Measurements from ENCODE around the gene TRIM54. TPM values are rescaled to one million over a fixed set of nuclear protein-coding genes. Genes with fewer than 3 reads are reported as not detected.

The TRIM54 gene
- total and polyA plus RNA-seq, 9 of the 15 experiments (the other 6 are each of a cell fraction or from before 2014, with no cell fraction given) = not detected

DNA sequence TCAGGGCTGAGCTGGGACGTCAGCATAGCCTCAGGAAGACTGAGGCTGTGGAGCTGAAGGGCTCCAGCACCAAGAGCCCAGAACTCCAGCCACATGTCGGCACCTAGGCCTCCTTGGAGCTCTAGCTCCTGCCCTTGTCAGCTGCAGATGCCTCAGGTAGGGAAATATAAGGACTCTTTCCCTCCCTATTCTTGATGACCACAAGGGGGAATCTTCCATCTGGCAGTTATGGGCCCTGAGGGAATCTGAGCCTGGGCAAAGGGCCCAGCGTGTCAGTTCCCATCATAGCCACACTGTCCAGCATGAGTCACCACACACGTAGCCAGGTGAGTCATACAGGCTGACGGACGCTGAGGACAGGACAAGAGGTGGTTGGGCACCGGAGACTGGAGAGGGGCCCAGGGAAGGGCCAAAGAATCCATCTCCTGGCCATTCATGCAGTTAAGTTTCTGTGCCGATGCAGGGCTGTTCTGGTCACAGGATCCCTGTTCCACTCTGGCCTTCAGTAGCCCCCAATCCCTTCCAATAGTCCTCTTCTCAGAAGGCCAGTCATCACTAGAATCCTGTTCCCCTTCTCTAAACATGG is 38.8 kb downstream of the TRIM54 start (continued):
- TF ChIP-seq, protein P1, sequence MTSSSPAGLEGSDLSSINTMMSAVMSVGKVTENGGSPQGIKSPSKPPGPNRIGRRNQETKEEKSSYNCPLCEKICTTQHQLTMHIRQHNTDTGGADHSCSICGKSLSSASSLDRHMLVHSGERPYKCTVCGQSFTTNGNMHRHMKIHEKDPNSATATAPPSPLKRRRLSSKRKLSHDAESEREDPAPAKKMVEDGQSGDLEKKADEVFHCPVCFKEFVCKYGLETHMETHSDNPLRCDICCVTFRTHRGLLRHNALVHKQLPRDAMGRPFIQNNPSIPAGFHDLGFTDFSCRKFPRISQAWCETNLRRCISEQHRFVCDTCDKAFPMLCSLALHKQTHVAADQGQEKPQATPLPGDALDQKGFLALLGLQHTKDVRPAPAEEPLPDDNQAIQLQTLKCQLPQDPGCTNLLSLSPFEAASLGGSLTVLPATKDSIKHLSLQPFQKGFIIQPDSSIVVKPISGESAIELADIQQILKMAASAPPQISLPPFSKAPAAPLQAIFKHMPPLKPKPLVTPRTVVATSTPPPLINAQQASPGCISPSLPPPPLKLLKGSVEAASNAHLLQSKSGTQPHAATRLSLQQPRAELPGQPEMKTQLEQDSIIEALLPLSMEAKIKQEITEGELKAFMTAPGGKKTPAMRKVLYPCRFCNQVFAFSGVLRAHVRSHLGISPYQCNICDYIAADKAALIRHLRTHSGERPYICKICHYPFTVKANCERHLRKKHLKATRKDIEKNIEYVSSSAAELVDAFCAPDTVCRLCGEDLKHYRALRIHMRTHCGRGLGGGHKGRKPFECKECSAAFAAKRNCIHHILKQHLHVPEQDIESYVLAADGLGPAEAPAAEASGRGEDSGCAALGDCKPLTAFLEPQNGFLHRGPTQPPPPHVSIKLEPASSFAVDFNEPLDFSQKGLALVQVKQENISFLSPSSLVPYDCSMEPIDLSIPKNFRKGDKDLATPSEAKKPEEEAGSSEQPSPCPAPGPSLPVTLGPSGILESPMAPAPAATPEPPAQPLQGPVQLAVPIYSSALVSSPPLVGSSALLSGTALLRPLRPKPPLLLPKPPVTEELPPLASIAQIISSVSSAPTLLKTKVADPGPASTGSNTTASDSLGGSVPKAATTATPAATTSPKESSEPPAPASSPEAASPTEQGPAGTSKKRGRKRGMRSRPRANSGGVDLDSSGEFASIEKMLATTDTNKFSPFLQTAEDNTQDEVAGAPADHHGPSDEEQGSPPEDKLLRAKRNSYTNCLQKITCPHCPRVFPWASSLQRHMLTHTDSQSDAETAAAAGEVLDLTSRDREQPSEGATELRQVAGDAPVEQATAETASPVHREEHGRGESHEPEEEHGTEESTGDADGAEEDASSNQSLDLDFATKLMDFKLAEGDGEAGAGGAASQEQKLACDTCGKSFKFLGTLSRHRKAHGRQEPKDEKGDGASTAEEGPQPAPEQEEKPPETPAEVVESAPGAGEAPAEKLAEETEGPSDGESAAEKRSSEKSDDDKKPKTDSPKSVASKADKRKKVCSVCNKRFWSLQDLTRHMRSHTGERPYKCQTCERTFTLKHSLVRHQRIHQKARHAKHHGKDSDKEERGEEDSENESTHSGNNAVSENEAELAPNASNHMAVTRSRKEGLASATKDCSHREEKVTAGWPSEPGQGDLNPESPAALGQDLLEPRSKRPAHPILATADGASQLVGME (CRISPR knock-in tag; IDR thresholded peaks at IDR 0.05) = no peak
- TF ChIP-seq BDP1 (IDR thresholded peaks at IDR 0.05; ENCODE audit: insufficient read depth, insufficient read length) (no peak), ZNF239 (CRISPR knock-in tag; IDR thresholded peaks at IDR 0.05) (no peak), SRSF1 (IDR thresholded peaks at IDR 0.05; ENCODE audit: low read depth, low read length) (no peak), PHTF2 (CRISPR knock-in tag; IDR thresholded peaks at IDR 0.05) (no peak), RBM34 (IDR thresholded peaks at IDR 0.05; ENCODE audit: borderline replicate concordance, insufficient read depth, low read length) (no peak), ZBTB7A (IDR thresholded peaks at IDR 0.05; ENCODE audit: borderline replicate concordance, control insufficient read depth, low read depth, low read length) (no peak), XRCC4 (IDR thresholded peaks at IDR 0.05; ENCODE audit: extremely low read depth, insufficient read depth, insufficient read length) (no peak), NUFIP1 (IDR thresholded peaks at IDR 0.05; ENCODE audit: partially characterized antibody) (no peak), CEBPG (CRISPR knock-in tag; IDR thresholded peaks at IDR 0.05) (no peak), CEBPG (tag; conservative IDR thresholded peaks at IDR 0.05 in 1 of 2, IDR thresholded peaks at IDR 0.05 in 1 of 2) (no peak), SPI1 (IDR thresholded peaks at IDR 0.05; ENCODE audit: borderline replicate concordance, low read depth, low read length) (0 out of 2 replicates have a peak, but pooled peaks have one; percentile 14), FOS (IDR thresholded peaks at IDR 0.05; ENCODE audit: extremely low read depth, insufficient read length) (peak; percentile 84), ZFX (CRISPR knock-in tag; IDR thresholded peaks at IDR 0.05) (peak; percentile 58), HMG20B (CRISPR knock-in tag; IDR thresholded peaks at IDR 0.05) (no peak), SMC3 (conservative IDR thresholded peaks at IDR 0.05; ENCODE audit: insufficient read depth, low read depth, low read length) (peak; percentile 42; the same call in 1 of the 2 replicates), NRF1 (conservative IDR thresholded peaks at IDR 0.05 in 1 of 2, IDR thresholded peaks at IDR 0.05 in 1 of 2) (peak; percentile 31 to 55; a peak in 3 of 4 replicates)
- TF ChIP-seq, protein P2, sequence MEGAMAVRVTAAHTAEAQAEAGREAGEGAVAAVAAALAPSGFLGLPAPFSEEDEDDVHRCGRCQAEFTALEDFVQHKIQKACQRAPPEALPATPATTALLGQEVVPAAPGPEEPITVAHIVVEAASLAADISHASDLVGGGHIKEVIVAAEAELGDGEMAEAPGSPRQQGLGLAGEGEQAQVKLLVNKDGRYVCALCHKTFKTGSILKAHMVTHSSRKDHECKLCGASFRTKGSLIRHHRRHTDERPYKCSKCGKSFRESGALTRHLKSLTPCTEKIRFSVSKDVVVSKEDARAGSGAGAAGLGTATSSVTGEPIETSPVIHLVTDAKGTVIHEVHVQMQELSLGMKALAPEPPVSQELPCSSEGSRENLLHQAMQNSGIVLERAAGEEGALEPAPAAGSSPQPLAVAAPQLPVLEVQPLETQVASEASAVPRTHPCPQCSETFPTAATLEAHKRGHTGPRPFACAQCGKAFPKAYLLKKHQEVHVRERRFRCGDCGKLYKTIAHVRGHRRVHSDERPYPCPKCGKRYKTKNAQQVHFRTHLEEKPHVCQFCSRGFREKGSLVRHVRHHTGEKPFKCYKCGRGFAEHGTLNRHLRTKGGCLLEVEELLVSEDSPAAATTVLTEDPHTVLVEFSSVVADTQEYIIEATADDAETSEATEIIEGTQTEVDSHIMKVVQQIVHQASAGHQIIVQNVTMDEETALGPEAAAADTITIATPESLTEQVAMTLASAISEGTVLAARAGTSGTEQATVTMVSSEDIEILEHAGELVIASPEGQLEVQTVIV (CRISPR knock-in tag; IDR thresholded peaks at IDR 0.05; ENCODE audit: borderline replicate concordance) = no peak
- TF ChIP-seq, protein P3, sequence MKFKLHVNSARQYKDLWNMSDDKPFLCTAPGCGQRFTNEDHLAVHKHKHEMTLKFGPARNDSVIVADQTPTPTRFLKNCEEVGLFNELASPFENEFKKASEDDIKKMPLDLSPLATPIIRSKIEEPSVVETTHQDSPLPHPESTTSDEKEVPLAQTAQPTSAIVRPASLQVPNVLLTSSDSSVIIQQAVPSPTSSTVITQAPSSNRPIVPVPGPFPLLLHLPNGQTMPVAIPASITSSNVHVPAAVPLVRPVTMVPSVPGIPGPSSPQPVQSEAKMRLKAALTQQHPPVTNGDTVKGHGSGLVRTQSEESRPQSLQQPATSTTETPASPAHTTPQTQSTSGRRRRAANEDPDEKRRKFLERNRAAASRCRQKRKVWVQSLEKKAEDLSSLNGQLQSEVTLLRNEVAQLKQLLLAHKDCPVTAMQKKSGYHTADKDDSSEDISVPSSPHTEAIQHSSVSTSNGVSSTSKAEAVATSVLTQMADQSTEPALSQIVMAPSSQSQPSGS (CRISPR knock-in tag; IDR thresholded peaks at IDR 0.05) = no peak
